NCI-H146 treated with DMSO at 0.1 percent for 48 hours (cell line): ENCODE results near the gene CEP131.
"Not testable (repeated sequence)": the region's sequence is repeated elsewhere in the genome, so short reads cannot be mapped to it uniquely, and the experiment has no call there.

Source experiments
- DNase-seq: peaks from one replicate; lab custom pipeline; 2025; ENCODE audit not compliant: unreplicated experiment; lab: John Stamatoyannopoulos, UW

The CEP131 gene

DNA sequence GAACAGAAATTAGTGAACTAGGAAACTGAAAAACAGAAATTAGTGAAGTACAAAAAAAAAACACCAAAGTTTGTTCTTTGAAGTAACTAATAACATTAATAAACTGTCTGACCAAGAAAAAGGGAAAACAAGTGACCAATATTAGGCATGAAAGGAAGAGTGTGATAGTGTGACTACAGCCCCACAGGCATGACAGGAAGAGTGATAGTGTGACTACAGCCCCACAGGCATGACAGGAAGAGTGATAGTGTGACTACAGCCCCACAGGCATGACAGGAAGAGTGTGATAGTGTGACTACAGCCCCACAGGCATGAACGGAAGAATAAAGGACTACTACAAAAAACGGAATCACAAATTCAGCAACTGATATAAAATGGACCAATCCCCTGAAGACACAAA lies 4.9 kb upstream of the CEP131 start:
- DNase-seq: not testable (repeated sequence)

DNA sequence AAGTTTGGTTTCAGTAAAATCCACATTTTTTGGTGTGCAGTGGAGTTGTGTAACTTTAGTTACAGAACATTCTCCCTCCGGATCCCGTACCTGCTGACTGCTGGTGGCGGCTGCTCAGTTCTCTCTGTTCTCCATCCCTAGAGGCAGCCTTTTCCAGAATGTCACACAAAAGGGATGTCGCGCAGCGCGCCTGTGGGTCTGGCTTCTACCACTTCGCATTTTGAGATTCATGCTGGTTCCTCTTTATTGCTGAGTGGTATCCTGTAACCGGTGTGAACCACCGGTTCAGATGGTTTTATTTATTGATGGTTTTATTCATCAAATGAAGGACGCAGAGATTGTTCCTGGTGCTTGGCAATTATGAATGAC lies 981 bp upstream of the CEP131 start:
- peak; percentile 45 for DNase-seq

DNA sequence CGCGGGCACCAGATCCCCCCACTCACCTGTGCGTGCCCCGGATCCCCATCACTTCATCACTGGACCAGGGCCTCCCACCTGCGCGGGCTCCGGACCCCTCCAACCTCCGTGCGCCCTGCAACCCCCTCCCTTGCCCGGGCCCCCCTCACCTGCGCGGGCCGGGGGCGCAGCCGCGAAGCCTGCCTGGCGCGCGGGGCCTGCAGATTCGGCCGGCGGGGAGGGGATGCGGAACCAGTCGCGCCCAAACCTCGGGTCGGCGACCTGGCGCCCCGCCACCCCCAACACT lies 202 bp downstream of the CEP131 start:
- no peak for DNase-seq

DNA sequence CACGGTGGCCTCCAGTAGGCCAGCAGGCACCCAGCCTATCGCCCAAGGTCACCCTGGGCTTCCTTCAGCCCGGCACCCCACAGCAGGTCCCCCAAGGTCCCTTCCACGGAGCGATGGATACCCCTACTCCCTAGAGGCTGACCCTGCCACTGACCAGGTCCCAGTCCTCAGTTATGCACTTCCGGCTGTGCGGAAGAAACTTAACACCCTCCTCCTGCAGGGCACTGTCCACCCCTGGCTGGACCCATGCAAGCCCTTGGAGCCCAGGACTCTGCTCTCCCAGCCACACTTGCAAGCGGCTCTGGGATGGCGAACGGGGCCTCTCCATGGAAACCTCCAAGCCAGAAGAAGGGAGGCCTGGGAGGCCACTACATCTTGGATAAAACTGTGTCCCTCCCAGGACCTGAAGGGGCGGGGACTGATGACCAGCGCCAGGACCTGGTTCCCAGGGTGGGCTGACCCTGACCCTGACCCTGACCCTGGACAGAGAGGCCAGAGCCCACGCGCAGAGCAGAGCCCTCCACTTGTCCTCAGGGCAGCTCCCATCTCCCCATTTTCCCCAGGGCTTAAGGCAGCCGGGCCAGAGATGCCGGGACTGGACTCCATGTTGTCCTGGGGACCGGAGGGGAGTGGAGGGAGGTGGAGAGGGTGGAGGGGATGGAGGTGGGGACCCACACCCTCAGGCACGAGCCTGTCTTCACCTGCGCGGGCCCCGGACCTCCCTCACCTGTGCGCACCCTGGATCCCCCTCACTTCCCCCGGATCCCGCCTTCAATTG lies 734 bp downstream of the CEP131 start:
- DNase-seq: no peak

DNA sequence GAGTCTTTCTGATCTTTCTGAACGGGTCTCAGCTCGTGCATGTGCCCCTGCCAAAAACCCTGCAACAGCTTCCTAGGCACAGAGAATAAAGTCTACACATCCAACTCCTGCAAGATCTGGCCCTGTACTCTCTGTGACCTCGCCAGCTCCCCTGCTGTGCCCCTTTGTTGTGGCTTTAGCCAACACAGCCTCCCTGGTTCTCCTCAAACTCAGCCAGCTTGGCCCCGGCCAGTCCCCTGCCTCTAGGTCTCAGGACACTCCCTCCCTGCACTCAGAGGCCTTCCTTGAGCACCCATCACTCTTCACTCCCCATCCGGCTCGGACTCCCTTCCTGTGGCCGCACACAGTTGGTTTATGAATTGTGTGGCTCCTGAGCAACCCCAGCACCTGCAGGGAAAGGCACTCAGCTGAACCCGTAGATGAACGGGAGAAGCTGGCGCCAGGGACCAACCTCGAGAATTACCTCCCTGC lies 1.4 kb downstream of the CEP131 start:
- DNase-seq: no peak

DNA sequence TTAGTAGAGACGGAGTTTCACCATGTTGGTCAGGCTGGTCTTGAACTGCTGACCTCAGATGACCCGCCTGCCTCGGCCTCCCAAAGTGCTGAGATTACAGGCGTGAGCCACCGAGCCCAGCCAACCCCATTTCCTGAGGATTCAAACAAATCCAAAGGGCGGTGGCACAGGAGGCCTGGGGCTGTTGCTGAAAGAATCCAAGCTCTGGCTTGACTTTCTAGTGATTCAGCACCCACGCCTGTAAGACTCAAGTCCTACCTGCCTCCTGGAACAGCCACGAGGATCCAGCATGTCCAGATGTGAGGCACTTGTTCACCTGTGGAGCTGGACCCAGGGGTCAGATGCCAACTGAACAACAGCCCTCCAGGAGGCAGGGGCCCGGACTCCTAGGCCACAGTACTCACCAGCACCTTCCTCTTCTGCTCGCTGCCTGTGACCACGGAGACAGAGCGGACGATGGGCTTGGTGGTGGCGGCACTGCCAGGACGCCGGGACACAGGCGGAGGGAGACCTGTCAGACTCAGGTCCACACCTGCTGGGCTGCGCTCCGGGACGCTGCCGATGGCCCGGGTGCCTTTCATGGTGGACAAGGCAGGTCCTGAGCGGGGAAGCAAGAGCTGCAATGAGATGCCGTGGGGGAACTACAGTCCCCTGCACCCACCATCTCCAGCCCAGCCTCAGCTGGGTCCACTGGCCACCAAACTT lies 3.1 kb downstream of the CEP131 start:
- DNase-seq: no peak

DNA sequence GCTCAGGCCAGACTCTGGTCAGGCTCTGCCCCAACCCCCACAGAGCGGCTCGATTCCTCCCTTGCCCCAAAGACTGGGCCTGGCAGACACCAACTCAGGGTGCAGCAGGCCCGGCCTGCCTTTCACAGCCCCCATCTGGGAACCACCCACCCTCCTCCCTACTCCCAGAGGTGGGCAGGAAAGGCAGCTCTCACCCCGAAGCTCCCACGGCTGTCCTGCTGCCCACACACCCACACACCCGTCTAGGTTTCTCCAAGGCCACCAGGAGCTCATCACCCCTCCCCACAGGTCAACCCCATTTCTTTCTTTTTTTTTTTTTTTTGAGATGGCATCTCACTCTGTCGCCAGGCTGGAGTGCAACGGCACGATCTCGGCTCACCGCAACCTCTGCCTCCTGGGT lies 3.8 kb downstream of the CEP131 start:
- DNase-seq: no peak

DNA sequence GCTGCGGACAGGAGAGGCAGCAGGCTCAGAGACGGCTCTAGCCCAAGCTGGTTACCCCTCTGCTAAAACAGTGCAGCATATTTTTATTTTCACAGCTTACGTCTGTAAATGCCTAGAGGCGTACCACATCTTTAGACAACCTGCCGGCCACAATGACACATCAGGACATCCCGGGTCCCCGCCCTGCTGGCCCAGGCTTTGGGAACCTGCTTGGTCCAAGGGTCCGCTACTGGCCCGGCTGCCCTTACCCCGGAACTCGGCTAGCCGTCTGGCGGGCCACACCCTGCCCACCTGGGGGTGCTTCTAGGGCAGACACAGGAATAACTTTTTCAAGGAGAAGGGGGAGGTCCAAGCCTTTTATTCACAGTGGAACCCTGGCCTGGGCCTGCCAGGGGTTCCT lies 4.3 kb downstream of the CEP131 start:
- no peak for DNase-seq

DNA sequence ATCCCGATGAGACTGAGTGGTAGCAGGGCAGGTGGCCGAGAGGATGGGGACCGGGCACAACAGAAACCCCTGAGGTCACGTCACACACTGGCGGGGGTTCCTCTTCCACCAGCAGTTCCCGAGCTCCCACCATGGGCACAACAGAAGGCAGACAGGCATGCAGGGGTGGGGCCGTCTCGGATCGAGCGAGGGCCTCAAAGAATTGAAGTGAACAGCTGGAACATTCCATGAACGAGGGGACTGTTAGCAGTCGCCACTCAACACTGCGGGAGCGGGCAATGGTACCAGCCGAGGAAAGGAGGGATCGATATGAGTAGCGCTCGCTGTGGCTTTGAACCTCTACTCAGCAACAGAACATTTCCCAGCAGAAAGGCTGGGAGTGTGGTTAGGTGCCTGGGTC lies 5.3 kb downstream of the CEP131 start:
- DNase-seq: no peak

DNA sequence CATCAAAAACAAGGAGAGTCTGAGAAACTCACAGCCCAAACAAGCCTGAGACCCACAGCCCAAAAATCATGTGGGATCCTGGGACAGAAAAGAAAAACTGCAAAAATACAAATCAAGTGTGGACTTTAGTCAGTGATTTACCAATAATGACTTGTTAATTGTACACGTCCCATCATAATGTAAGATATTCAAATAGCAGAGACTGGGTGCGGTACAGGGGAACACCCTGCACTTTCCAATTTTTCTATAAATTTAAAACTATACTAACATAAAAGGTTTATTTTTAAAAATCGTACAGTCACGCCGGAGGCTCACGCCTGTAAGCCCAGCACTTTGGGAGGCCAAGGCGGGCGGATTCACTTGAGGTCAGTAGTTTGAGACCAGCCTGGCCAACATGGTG lies 8.8 kb downstream of the CEP131 start:
- no peak for DNase-seq

DNA sequence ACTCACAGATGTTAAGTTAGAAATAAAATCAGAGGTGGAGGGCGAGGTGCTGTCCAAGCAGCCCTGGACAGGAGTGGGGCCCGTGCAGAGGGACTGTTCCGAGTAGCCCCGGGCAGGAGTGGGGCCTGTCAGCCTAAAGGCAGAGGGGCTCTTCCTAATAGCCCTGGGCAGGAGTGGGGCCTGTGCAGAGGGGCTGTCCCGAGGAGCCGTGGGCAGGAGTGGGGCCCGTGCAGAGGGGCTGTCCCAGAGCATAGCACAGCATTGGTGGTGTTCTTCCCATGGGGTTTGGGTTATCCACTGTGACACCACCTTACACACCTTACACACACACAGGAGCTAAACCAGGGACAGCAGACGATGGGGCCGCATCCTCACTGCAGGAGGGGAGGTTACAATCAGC lies 10.4 kb downstream of the CEP131 start:
- no peak for DNase-seq

DNA sequence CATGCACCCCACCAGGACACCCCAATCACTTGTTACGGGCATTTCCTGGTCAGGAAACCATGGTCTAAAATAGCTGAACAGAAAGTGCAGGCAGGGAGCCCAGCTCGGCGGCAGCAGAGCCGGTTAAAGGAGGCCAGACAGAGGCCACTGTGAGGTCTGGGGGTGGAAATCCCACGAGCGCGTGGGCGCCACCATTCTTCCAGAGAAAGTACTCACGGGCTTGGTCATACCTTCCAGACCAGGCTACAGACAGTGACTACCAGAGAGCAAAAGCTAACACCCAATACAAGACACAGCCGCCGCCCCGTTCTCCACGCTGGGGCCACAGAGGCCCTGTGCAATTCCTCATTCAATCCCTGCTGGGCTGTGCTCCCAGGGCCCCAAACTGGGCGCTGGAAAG lies 11.9 kb downstream of the CEP131 start:
- no peak for DNase-seq

DNA sequence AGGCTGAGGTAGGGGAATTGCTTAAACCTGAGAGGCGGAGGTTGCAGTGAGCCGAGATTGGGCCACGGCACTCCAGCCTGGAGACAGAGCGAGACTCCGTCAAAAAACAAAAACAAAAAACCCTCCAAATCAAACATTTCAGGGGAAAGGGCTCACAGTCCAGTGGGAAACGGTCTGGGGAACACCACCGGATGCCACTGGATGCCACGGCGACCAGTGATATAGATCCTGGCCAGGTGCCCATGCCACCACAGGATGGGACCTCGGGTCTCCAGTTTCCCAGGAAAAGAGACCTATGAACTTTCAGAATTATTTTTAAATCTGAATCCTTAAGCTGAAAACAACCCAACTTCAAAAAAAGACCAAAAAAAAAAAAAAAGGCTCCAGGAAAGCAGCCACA lies 12.3 kb downstream of the CEP131 start:
- DNase-seq: no peak

DNA sequence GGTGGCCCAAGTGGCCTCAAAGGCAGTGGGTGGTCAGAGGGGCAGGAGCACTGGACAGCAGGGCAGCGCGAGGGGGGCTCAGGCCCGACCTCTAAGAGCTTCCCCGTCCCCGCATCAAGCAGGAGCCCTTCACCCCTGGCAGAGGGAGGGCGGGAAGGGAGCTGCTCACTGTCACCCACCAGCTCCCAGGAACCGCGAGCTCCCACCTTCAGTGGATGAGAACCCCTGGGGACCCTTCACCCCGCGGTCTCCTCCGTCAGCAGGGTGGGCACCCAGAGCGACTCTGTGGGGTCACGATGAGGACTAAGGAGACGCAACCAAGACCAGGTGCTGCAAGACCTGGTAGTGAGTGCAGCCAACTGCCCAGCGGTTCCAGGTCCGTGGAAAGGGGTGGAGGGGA lies 13.6 kb downstream of the CEP131 start:
- no peak for DNase-seq

DNA sequence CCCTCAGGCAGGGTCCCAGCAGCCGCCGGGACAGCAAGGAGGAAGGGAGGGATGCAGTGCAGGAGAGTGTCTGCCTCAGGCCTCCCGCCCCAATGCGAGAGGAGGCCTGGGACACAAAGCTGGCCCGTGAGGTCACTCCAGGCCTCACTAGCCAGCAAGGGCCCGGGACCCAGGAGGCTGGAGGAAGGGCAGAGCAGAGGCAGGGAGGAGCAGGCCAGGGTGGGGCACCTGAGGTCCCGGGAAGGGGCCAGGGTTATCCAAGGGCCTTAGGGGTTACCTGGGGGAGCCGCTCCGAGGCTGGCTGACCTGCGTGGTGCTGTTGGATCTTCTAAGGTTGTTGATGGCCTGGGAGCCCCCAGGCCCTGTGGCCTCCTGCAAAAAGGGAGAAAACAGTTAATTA lies 14.1 kb downstream of the CEP131 start:
- no peak for DNase-seq

DNA sequence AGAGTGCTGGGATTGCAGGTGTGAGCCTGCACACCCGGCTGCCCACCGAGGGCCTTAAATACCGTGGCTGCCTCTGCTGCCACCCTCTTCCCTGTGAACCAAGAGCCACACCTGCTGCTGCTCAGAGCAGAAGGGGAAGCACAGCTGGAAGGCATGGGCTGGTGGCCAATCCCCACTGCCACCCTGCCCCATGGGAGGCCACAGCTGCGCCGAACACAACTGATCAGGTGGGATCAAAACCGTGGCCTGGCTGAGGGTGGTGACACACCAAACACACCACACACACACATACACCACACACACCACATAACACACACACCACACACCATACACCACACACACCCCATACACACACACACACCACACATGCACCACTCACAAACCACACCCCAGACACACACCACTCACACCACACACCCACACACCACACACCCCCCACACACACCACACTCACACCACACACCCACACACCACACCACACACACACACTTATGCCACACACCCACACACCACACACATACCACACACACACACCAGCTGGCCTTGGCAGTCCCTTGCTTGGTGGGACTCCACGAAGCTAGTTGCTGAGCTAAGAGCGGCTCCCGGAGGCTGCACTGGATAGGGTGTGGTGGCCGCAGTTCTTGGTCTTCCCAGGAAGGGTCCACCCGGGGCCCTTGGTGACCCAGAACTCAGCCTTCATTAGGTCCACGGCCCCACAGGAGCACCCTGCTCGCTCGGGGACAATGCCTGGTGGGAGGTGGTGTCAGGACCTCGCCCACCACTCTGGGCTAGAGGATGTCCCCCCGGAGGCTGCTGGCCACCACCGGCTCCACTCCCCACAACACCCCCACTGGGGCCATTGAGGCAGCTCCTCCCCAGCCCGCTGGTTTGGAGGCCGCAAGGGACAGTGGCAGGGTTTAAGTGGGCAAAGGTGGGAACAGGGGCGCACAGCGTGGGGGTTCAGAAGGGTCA lies 14.9 kb downstream of the CEP131 start:
- no peak for DNase-seq

DNA sequence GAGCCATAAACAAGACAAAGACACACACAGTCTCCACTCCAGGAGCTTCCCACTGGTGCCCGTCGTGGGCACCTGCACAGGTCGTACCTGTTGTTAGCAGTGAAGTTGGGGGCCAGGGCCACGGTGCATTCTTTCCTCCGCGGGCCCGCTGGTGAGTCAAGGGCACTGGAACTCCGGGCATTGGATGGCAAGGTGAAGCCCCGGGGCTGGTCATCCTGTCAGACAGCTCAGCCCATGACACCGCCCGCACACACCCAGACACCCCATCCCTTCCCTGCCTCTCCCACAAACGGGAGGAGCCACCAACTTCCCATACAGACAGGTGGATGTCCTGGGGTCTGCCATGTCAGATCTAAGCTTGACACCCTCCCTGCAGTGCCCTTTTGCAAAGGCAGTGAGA lies 16.1 kb downstream of the CEP131 start:
- DNase-seq: no peak

DNA sequence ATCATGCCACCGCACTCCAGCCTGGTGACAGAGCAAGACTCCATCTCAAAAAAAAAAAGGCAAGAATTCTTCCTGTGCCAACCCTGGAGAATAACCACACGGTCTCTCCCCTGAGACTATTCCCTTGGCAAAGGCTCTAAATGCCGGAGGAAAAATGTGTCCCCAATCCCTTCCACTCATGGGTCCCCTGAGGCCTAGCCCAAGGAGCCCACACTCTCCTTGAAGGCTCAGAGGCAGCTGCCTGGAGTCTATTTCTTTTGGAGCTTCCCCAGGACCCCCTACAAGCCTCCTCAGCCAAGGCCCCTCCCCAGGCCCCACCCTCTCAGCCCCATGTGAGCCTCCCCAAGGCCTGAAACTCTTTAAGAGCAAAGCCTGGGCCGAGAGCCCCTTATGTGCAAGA lies 16.6 kb downstream of the CEP131 start:
- DNase-seq: no peak

DNA sequence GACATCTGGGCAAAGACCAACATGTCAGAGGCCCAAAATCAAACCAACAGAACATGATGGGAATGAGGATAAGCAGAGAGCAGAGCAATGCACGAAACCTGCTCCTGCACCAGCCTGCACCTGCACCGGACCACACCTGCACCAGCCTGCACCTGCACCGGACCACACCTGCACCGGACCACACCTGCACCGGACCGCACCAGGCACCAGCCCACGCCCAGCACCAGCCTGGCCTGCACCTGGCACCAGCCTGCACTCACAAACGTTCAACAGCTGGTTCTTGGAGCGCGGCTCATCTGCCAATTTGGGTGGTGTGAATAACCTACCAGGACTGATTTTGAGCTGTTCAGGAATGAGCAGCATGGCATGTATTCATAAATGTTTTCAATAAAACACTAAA lies 18.2 kb downstream of the CEP131 start:
- DNase-seq: no peak

DNA sequence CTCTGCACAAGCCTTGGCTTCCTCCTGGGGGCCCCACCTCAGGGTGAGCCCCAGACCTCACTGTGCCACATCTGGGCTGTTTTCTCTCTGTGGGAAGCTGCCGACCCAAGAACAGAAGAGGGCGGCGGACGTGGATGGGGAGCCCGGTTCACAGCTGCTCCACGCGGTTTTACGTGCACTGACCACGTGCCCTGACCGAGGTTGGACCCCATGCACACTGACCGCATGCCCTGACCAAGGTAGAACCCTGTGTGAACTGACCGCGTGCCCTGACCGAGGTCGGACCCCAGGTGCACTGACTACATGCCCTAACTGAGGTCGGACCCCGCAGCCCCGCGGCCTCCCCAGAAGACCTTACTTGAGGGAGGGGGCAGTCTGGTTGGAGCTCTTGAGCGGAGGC lies 19.6 kb downstream of the CEP131 start:
- DNase-seq: no peak

DNA sequence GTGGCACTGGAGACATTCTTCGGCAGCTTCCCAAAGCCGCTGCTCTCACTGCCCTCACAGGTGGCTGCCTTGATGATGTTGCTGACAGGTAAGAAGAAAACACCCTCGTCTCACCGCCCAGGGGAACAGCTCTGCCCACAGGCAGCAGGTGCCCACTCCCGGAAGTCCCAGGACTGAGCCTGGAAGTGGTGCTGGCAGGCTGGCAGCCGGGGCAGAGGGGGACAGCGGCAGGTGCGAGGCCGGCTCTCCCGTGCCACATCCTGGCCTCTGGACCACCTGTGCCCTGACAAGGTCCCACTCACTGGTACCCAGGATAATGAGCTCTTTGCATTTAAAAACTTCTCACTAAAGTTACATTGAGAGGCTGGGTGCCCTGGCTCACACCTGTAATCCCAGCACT lies 20.4 kb downstream of the CEP131 start:
- no peak for DNase-seq
